ENCODE data around the gene B3GAT3.

Gene B3GAT3

DNA sequence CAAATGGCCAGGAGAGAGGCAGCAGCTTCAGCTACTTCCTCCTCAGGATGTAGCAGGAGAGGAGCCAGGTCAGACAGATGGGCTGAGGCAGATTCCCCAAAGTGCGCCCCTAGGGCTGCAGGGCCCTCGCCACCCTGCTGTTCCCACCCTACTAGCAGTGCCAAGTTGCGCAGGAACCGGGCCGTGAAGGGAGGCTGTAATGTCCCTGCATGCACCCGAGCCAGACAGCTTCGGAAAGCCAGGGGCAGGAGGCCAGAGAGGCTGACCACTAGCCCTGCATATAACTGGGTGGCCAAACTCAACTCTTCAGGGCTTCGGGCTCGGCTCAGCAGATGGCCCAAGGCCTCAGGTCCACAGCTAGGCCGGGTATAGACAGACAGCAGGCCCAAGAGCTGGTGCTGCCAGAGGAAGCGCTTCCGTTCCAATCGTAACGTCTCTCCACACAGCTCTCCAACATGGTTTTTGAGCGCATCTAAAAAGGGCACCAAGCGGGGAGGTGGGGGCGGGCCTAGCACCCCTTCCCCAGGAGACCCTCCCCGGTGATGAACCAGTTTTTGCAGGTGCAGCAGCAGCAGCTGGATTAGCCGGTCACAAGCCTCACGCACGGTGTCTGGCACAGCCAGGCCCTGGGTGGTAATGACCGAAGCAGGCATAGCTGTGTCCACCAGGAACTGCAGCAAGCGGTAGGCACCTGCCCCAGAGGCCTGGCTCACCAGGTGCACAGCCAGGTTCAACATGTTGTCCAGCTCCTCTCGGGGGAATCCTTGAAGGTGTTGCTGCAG is 26.6 kb upstream of the B3GAT3 start:
- H3K36me3 ChIP-seq, result peaks cover 39 to 66% (median 52%) of the 10 kb centered on the region in 11 experiments
- H3K27me3 ChIP-seq, result no peaks in the 10 kb centered on the region
- 0 out of 22 replicates have a peak overlapping the region, but pooled peaks of 3 of the 11 experiments have one; percentile 4 to 72 (median 69) for H3K4me2 ChIP-seq
- no peak for TF ChIP-seq Cebpa-rat (IDR thresholded peaks at IDR 0.05)
- H3K27ac ChIP-seq, result peak overlapping the region in 1 of 11 experiments; percentile 36; a peak in 1 of 22 replicates
- no peaks in the 10 kb centered on the region for H3K9me3 ChIP-seq (replicated peaks in 1 of 11)
- peaks cover 43 to 61% (median 51%) of the 10 kb centered on the region in 10 experiments for H3K4me1 ChIP-seq
- H4K20me1 ChIP-seq, result peaks cover 11 to 68% (median 39%) of the 10 kb centered on the region in 11 experiments; a peak in 19 of 22 replicates
- no peak overlapping the region for H3K4me3 ChIP-seq
- H3K9ac ChIP-seq, result peak overlapping the region in 9 of 11 experiments; percentile 24 to 100 (median 92); a peak in 14 of 22 replicates

DNA sequence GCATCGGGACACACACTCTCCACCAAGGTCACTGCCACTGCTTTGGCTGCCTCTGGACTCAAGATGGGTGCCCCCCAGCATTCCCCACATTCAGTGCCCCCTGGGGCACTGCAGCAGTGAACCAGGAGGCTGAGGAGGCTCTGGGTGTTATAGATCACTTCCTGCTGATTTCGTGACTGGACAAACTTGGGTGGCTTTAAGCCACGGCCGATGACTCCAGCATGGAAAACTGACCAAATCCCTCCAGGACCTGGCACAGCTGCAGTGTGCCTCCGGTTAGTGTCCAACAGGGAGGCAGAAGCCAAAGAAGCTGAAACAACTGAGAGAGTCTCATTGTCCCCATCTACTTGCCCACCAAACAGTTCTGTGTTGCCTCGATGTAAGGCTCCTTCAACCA is 25.8 kb upstream of the B3GAT3 start:
- no peak for TF ChIP-seq Cebpa-rat (IDR thresholded peaks at IDR 0.05)
- no peaks in the 10 kb centered on the region for H3K9me3 ChIP-seq (replicated peaks in 1 of 11)
- peak overlapping the region in 4 of 11 experiments; percentile 10 to 36 (median 18); a peak in 3 of 22 replicates for H3K27ac ChIP-seq
- no peaks in the 10 kb centered on the region for H3K27me3 ChIP-seq
- H3K4me1 ChIP-seq, result peaks cover 43 to 63% (median 54%) of the 10 kb centered on the region in 10 experiments
- H3K4me3 ChIP-seq, result no peak overlapping the region
- H3K36me3 ChIP-seq, result peaks cover 47 to 74% (median 60%) of the 10 kb centered on the region in 11 experiments
- peak overlapping the region in 10 of 11 experiments; percentile 53 to 91 (median 69); a peak in 17 of 22 replicates for H3K4me2 ChIP-seq
- peak overlapping the region in 9 of 11 experiments; percentile 24 to 100 (median 92); a peak in 15 of 22 replicates for H3K9ac ChIP-seq
- H4K20me1 ChIP-seq, result peaks cover 11 to 74% (median 47%) of the 10 kb centered on the region in 11 experiments; a peak in 19 of 22 replicates

DNA sequence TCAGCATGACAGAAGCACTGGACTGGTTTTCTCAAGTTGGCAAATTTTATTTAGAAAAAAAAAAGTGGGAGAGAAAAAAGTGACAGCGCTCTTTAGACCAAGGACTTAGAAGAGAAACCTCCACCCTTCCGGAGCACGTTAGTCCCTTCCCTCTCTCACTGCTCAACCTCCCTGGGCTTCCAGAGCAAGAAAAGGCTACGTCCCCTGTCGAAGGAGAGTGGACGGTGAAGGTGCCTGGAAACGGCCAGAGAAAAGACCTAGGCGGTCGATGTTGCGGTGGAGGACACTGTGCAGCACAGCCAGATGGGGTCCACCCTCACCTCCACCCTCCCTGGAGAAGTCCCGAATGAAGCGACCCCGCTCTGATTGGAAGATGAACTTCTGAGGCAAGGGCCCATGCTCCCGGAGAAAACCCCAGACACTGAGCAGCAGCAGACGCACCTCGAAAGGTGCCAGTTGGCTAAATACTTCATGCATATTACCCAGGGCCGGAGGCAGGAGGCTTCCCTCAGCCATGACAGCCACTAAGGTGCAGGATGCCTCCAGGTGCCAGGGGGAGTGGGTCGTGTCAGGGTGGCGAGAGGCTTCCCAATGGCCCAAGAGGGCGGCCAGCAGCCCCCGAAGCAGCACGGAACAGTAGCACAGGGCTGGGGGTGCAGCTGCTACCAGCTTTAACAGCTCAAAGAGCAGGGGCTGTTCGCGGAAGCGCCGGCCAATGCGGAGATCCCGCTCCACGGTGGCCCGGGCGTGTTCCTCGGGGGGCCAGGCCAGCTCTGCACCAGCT is 25.2 kb upstream of the B3GAT3 start:
- peak overlapping the region; percentile 53 to 91 (median 69) for H3K4me2 ChIP-seq
- H3K27me3 ChIP-seq, result no peaks in the 10 kb centered on the region
- H3K27ac ChIP-seq, result peak overlapping the region in 3 of 11 experiments; percentile 15 to 98 (median 22); a peak in 3 of 22 replicates
- H3K36me3 ChIP-seq, result peaks cover 53 to 80% (median 66%) of the 10 kb centered on the region in 11 experiments
- TF ChIP-seq Cebpa-rat (IDR thresholded peaks at IDR 0.05), result no peak
- peak overlapping the region in 8 of 11 experiments; percentile 42 to 100 (median 94); a peak in 15 of 22 replicates for H3K9ac ChIP-seq
- H3K4me1 ChIP-seq, result peaks cover 39 to 64% (median 55%) of the 10 kb centered on the region in 10 experiments
- peaks cover 11 to 74% (median 53%) of the 10 kb centered on the region in 11 experiments; a peak in 19 of 22 replicates for H4K20me1 ChIP-seq
- H3K4me3 ChIP-seq, result peak overlapping the region in 7 of 10 experiments; percentile 51 to 99 (median 89); a peak in 9 of 20 replicates
- H3K9me3 ChIP-seq (replicated peaks in 1 of 11), result no peaks in the 10 kb centered on the region

DNA sequence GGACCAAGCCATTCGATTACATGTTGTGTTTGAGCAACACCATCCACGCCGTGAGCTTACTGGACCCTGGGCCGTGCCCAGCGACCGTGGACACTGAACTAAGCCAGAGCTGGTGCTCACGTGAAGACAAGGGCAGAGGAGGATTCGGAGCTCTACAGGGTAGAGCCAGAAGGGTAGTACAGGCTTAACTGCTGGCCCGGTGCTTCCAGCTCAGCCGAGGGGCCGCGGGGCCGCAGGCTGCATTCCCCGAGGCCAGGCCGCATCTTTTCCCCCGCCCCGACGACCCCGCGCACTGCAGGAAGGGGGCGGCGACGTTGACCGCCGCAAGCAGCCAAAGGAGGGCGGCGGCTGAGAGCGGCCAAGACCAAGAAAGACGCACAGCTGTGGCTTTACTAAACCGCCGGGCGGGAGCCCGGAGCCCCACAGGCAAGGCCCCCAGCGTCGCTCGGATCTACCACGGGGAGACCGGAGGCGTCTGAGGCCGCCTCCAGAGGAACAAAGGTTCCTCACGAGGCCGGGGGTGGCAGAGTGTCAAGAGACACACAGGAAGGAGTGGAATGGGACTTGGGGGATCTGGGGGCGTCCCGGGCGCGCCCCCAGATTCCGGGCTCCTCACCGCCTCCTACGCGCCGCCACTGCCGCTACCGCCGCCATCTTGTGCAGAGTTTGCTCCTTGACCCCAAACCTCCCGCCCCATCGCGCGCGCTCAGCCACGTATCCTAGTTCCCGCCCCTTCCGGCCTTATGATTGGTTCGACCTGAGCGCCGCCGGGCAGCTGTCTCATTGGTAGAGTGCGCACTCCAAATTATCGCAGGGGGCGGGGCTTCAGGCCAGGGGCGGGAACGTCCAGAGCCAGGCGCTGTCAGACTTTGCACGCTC is 24.4 kb upstream of the B3GAT3 start, which contains the start of gene GANAB:
TSS of gene GANAB (minus strand) at position 668 of the 879 bp plus-strand sequence. CDS start at position 654, 14 bp downstream.
- Histone ChIP-seq H3K9me3 (replicated peaks in 1 of 11) (no peaks in the 10 kb centered on the region), H3K27me3 (no peaks in the 10 kb centered on the region), H3K27ac (peak within 1 kb of the TSS; percentile 89 to 99 (median 96)), H4K20me1 (peaks cover 11 to 78% (median 61%) of the 10 kb centered on the region in 11 experiments; a peak in 19 of 22 replicates), H3K9ac (peak within 1 kb of the TSS; percentile 92 to 100 (median 98)), H3K4me1 (peaks cover 30 to 60% (median 50%) of the 10 kb centered on the region in 10 experiments), H3K4me3 (peak within 1 kb of the TSS; percentile 82 to 100 (median 96)), H3K4me2 (peak within 1 kb of the TSS; percentile 86 to 98 (median 96)), H3K36me3 (peaks cover 54 to 83% (median 69%) of the 10 kb centered on the region in 11 experiments)
- no peak for TF ChIP-seq Cebpa-rat (IDR thresholded peaks at IDR 0.05)

DNA sequence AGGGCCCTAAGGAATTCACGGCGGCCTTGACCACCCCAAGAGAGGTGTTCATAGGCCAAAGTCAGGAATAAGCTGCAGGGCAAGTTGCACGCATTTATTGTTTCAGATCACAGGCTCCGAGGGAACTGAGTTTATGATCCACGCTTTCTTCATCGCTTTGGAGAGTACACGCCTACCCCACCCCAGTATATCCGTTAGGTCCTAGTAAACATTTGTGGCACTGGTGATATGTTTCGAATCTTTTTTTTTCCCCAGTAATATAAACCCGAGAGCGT is 23.8 kb upstream of the B3GAT3 start:
- no peak for TF ChIP-seq Cebpa-rat (IDR thresholded peaks at IDR 0.05)
- no peaks in the 10 kb centered on the region for H3K27me3 ChIP-seq
- no peaks in the 10 kb centered on the region for H3K9me3 ChIP-seq (replicated peaks in 1 of 11)
- peaks cover 11 to 83% (median 67%) of the 10 kb centered on the region in 11 experiments; a peak in 19 of 22 replicates for H4K20me1 ChIP-seq
- H3K4me1 ChIP-seq, result peaks cover 29 to 56% (median 48%) of the 10 kb centered on the region in 10 experiments
- H3K36me3 ChIP-seq, result peaks cover 54 to 83% (median 69%) of the 10 kb centered on the region in 11 experiments
- H3K9ac ChIP-seq, result peak overlapping the region; percentile 92 to 100 (median 98)
- peak overlapping the region; percentile 82 to 100 (median 96) for H3K4me3 ChIP-seq
- peak overlapping the region; percentile 89 to 99 (median 96); a peak in 21 of 22 replicates for H3K27ac ChIP-seq
- peak overlapping the region; percentile 86 to 98 (median 96) for H3K4me2 ChIP-seq

DNA sequence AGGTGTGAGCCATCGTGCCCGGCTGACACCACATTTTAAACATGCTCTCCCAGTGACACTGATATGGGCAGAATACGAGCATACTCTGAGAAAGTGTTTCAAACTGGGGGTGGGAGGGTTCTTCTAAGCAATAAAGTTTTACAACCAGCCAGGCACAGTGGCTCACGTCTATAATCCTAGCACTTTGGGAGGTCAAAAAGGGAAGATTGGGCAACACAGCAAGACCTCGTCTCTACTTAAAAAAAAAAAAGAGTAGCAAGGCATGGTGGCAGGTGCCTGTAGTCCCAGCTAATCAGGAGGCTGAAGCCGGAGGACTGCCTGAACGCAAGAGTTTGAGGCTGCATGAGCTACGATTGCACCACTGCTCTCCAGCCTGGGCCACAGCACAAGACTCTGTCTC is 22.4 kb upstream of the B3GAT3 start:
- TF ChIP-seq Cebpa-rat (IDR thresholded peaks at IDR 0.05), result no peak
- peaks cover 53 to 83% (median 66%) of the 10 kb centered on the region in 11 experiments for H3K36me3 ChIP-seq
- no peaks in the 10 kb centered on the region for H3K9me3 ChIP-seq (replicated peaks in 1 of 11)
- H3K27me3 ChIP-seq, result no peaks in the 10 kb centered on the region
- peaks cover 16 to 85% (median 66%) of the 10 kb centered on the region in 11 experiments; a peak in 19 of 22 replicates for H4K20me1 ChIP-seq
- peak overlapping the region in 5 of 11 experiments; percentile 11 to 100 (median 98); a peak in 5 of 22 replicates for H3K9ac ChIP-seq
- H3K27ac ChIP-seq, result no peak overlapping the region; a peak in 1 of 22 replicates
- H3K4me1 ChIP-seq, result peaks cover 31 to 57% (median 48%) of the 10 kb centered on the region in 10 experiments
- H3K4me3 ChIP-seq, result no peak overlapping the region
- peak overlapping the region in 9 of 11 experiments; percentile 89 to 98 (median 96); a peak in 10 of 22 replicates for H3K4me2 ChIP-seq

DNA sequence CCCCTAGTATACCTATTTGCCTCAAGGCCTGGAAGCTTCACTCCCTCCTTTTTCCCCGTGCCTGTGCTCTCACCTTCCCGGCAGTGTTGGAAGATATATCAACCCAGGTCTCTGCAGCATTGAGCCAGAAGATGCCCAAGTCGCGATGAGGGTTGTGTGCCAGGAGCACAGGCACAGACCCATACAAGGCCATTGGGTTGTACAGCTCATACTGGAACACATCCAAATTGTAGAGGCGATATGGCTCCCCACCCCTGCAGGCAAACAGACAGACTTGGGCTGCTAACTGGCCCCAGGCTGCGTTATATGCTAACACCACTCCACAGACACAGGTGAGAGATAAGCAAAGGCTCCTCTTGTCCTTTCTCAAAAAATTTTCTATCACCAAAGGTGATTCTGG is 10.7 kb upstream of the B3GAT3 start:
- TF ChIP-seq Cebpa-rat (IDR thresholded peaks at IDR 0.05), result no peak
- Histone ChIP-seq H3K36me3 (peaks cover 90 to 100% (median 100%) of the 10 kb centered on the region in 11 experiments), H3K27me3 (no peaks in the 10 kb centered on the region), H4K20me1 (peaks cover 0 to 56% (median 8%) of the 10 kb centered on the region in 11 experiments; a peak in 7 of 22 replicates), H3K9me3 (replicated peaks in 1 of 11) (no peaks in the 10 kb centered on the region), H3K27ac (no peak overlapping the region), H3K4me2 (no peak overlapping the region), H3K4me3 (no peak overlapping the region), H3K9ac (no peak overlapping the region), H3K4me1 (peaks cover 5 to 22% (median 10%) of the 10 kb centered on the region in 10 experiments; a peak in 18 of 20 replicates)
